Stromal cell of bone marrow (primary cell): ENCODE results near the gene PALLD.

Source experiments
- DNase-seq: peaks from one replicate; pipeline ENCODE4 v3.0.0-alpha.2; 2012; ENCODE audit warnings: low read depth

PALLD gene

DNA sequence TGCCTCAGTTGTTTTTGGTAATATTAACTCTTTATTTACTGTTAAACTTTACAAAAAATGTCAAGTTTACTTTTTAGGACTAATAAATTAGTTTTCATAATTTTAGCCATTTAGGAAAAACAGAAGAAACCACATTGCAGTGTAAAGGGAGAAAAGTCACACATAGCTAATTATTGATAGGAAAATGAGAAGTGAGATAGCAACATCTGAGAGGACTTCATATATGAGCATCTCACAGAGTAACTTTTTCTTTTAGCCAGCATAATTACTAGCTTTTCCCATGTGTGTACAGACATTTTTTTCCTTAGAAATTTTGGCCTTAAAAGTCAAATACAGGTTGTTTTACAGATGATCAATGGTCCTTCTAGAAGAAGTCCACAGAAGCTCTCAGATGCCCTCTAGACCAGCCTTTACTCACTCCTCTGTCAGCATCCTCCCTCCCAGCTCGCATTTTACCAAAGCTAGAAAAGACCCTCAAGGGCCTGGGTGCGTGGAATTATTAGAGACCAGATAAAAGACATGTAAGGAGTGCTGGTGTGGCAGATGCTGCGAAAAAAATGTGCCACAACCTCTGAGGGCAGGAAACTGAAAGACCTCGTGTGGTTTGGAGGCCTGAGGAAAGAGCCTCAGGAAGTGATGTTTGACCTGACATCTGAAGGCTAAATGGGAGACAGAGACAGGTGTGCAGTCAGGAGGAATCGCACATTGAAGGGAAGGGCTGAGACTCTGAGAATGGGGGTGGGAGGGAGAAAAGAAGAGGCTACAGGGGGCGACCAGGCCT is 356.3 kb downstream of the PALLD start:
- DNase-seq = no peak

DNA sequence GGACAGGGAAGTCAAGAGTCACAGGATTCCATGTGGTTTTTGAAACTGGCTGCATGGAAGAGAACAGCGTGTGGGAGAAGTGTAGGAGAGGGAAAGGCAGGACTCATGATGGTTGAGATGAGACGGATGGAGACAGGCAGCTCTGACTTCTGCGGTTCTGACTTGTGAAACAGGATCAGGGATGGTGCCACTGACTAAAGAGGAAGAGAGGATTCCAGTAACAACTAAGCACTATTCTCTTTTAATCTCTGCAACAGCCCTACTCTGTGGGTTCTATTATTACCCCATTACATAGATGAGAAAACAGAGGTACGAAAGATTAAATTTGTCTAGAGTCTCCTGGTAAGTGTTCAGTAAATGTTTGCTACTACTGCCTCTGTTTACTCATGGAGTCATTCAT is 356.9 kb downstream of the PALLD start:
- DNase-seq = no peak

- DNase-seq = no peak
Measured at GRCh38 chr4:168854350-168854921, 357.6 kb downstream of the PALLD start.

DNA sequence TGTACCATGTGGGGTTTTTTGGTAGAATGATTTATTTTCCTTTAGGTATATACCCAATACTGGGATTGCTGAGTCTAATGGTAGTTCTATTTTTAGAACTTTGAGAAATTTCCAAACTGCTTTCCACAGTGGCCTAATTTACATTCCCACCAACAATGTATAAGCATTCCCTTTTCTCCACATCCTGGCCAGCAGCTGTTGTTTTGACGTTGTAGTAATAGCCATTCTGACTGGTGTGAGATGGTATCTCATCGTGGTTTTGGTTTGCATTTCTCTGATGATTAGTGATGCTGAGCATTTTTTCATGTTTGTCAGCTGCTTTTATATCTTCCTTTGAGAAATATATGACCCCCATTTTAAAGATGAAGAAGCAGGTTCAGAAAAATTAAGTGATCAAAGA is 359.5 kb downstream of the PALLD start:
- DNase-seq = no peak

DNA sequence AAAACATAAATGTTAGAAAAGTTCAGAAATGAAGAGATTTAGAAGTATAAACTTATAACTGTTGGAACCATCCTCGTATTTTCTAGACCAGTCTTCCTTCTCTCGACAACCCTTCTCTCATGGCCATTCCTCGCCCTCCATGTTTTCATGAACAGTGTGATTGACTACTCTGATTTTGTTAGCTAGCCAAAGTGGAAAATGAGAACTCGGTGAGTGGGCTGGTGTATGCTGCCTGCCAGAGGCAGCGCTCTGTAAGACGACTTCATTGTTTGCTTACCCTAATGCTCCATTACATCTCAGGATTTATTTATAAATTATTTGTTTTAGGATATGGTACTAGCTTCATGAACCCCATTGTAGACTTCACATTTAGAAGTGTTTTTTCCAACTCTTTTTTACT is 360.2 kb downstream of the PALLD start:
- no peak for DNase-seq

GRCh38 chr4:168857546-168858314 is 360.9 kb downstream of the PALLD start:
- peak; percentile 53 for DNase-seq

- no peak for DNase-seq
Measured at GRCh38 chr4:168859100-168859499, 362.2 kb downstream of the PALLD start.

GRCh38 chr4:168859888-168860694 is 363.2 kb downstream of the PALLD start:
- DNase-seq = no peak

GRCh38 chr4:168860827-168861226 is 364.0 kb downstream of the PALLD start:
- no peak for DNase-seq

GRCh38 chr4:168863719-168864647 is 367.1 kb downstream of the PALLD start:
- no peak for DNase-seq

DNA sequence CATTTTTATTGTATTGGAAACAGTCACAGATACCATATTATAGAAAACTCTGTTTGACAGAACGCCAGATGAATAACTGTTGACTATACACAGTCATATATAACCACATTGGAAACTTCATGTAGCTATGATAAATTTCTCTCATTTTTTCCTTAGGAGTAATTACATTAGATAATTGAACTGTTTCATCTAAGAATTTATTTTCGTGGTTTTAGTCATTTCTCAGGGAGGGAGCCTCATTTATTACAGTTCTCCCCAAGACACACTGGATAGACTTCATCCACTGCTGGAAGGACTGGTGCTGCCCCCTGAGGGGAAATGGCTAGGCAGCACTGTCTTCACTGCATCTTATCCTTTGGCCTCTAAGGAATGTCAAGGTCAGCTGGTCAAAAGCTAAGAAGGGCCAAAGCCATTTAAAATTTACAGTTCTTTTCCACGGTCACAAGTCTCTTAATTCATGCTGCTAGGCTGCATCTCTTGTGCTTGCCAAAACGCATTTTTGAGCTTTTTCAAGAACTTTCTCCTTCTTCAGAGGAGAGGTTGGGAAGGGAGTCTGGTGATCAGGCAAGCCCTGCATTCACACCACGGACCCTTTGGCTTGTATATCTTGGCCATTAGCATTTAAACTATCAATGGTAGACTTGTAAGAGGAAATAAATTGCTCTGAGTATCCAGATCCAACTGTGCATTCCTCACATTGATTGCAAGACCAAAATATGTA is 368.1 kb downstream of the PALLD start:
- peak; percentile 44 for DNase-seq

DNA sequence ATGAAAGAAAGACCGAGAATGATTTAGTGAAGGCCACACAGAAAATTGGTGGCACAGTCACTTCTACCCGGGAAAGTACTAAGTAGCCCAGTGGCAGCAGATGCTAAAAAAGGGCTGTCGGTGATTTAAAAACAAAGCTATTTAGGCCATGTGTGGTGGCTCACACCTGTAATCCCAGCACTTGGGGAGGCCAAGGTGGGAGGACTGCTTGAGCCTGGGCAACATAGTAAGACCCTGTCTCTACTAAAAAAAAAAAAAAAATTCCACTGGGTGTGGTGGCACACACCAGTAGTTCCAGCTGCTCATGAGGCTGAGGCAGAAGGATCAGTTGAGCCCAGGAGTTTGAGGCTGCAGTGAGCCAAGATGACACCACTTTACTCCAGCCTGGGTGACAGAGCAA is 369.0 kb downstream of the PALLD start:
- DNase-seq = no peak

DNA sequence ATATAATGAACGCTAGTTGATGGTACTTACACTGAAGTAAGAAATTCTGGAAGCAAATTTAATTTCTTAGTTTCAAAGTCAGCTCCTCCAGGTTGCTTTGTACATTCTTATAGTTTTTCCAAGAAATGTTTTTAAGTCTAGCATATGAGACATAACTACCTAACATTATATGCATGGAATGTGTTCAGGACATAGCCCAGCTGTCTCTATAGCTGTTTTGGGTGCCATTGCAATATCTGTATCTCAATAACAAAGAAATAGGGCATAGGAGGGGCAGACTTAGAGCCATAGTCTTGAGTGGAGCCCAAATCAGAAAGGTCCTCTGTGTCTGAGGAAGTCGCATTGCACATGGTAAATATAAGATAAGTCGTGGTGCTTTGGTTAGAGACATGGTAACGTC is 369.8 kb downstream of the PALLD start:
- no peak for DNase-seq

DNA sequence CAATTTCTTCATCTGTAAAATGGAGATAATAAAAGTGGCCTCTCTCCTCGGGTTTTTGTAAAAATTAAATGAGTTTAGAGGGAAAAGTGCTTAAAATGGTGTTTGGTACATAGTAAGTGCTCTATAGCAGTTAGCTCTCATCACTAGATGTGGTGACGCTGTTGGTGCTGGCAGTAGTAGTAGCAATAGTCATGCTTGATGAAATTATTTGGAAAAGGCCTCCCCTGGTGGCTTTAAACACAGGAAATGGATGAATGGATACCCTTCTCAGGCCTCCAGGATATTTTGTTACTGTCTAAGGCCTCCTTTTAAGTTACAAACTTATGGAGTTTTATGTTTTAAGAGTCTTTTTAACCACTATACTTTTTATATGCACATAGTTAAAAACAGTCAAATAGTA is 370.3 kb downstream of the PALLD start:
- no peak for DNase-seq

DNA sequence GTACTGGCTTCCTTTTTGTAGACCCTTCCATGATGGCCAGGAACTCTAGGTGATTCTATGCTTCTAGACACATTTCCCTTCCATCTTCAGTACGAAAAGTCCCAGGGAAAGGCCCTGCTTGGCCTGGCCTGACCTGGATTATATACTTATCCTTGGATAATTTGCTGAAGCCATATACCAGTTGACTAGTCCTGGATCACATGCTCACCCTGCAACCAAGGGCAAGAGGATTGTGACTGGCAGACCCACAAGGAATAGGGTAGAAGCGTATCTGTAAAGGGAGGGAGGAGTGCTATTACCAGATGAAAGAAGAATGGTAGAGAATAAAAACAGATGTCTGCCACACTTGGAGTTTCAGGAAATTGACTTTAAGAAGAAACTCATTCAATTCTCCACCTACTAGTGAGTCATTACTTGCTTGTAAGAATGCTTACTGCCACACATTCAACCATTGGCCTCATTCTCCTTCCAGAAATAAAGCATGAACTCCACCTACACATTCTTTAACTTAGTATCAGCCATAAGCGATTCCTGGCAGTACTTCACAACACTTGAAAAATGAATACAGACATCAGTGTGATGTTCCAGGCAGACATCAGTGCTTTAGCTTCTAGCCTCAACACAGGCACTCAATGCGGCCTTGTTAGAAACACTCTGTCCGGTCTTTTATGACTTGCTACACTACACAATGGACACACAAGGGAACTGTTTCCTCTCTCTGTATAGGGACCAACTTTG is 371.4 kb downstream of the PALLD start:
- DNase-seq = peak; percentile 45

DNA sequence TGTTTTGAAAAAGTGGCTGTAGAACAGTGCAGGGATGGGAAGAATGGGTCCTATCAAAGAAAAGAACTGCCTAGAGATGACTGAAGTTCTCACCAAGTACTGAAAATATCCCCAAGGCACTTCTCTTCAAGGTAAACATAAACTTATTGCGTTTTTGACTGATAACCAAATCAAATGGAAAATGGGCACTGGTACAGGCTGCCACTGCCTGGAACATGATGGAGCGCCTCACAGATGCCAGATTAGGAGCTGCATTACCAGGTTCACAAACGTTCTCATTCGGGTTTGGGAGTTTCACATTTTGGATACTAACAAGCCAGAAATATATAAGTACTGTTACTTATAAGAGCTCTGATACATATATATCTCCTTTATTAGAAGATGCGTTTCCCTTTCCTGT is 371.9 kb downstream of the PALLD start:
- DNase-seq = no peak

DNA sequence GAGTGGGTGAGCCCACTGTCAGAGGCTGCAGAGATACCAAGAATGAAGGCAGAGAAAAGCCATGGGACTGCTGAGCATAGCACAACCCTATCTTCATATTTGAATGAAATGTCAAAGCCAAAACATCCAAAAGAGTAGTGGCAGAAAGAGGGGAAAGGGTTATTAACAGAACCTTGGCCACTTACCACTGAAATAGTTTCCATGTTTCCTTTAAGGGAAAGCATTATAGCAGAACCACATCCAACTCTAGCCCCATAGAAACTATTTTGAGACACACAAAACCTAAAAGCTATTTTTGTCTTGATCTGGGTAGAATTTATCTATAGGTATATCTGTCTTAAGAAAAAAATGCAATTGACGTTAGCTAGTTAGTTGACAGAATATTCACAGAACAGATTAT is 373.2 kb downstream of the PALLD start:
- DNase-seq = no peak

- no peak for DNase-seq
Measured at GRCh38 chr4:168871632-168872031, 374.8 kb downstream of the PALLD start.

DNA sequence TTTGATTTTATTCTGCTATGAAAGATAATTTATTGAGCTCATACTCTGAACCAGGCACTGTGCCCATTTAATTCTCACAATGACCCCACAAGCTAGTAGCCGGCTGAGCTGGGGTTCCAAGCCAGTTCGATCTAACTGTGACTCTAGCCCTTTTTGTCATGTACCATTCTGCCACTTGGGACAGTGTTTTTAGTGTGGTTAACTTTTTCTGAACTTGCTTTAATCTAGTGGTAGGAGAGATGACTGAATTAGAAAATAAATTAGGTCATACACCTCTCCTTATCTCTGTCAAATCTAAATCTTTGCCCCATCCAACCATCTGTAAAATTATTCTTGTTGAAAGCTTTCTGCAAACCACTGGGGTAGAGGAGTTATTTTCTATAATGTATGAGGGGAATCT is 377.2 kb downstream of the PALLD start:
- no peak for DNase-seq

DNA sequence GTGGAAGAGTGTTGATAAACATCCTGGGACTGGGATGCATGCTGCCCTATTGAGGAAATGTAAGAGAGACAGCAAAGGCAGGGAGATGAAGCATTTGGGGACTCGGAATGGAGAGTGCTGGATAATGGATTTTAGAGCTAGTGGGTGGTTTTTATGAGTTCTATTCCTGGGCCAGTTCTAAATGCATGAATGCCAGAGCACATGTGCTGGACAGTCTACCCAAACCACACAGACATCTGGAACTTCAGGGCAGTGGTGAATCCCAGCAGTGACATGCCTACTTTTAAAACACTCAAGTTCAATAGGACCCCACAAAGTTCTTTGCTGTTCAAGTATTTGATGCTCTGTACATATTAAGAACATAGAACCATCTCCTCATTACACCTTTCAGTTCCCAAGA is 379.3 kb downstream of the PALLD start:
- no peak for DNase-seq
